H1 (cell line): ENCODE data around the gene C11orf98. TPM values are rescaled to one million over a fixed set of nuclear protein-coding genes. Genes with fewer than 3 reads are reported as not detected.

Source experiments
- BACH1 ChIP-seq: IDR thresholded peaks from 2 replicates; pipeline ENCODE4 v1.6.1; 2012; ENCODE audit warnings: low read length, improper control_type of control experiment
- BRCA1 ChIP-seq: IDR thresholded peaks from 2 replicates; pipeline ENCODE4 v1.6.1; 2012; ENCODE audit warnings: low read depth, low read length, improper control_type of control experiment
- CHD1 ChIP-seq: IDR thresholded peaks from 2 replicates; pipeline ENCODE4 v1.6.1; 2012; ENCODE audit warnings: low read depth, low read length, improper control_type of control experiment
- CTBP2 ChIP-seq: IDR thresholded peaks from 2 replicates; pipeline ENCODE4 v1.7.0; 2011; ENCODE audit warnings: borderline replicate concordance, mild to moderate bottlenecking, moderate library complexity, mixed read lengths, low read length; ENCODE audit not compliant: insufficient read depth, insufficient read length
- FOSL1 ChIP-seq: IDR thresholded peaks from 2 replicates; pipeline ENCODE4 v1.6.1; 2011; ENCODE audit warnings: mild to moderate bottlenecking, low read depth, low read length, moderate library complexity; ENCODE audit not compliant: insufficient read depth
- GABPA ChIP-seq: IDR thresholded peaks from 2 replicates; pipeline ENCODE4 v1.6.1; 2011; ENCODE audit warnings: mild to moderate bottlenecking, low read length, moderate library complexity, borderline replicate concordance; ENCODE audit not compliant: insufficient read depth
- KDM1A ChIP-seq: fragments of 200-600, 300-600 bp; sonication (generic); IDR thresholded peaks from 2 replicates; pipeline ENCODE4 v1.7.1; 2016; ENCODE audit warnings: mild to moderate bottlenecking, low read length, borderline replicate concordance
- KDM4A ChIP-seq: IDR thresholded peaks from one replicate; pipeline ENCODE4 v1.7.1; 2012; ENCODE audit warnings: low read depth, mild to moderate bottlenecking, moderate library complexity, low read length, inconsistent platforms; ENCODE audit not compliant: severe bottlenecking
- POLR2A ChIP-seq, 2 experiments: IDR thresholded peaks; 1 replicate in 1 of 2; 2 replicates in 1 of 2; pipeline ENCODE4 v1.6.1; 2011; ENCODE audit warnings: low read depth in 2 of 2, low read length in 2 of 2, mild to moderate bottlenecking in 2 of 2; ENCODE audit errors: control extremely low read depth in 1 of 2
- POLR2AphosphoS5 ChIP-seq: IDR thresholded peaks from 2 replicates; pipeline ENCODE4 v1.6.1; 2011; ENCODE audit warnings: low read depth, low read length
- RAD21 ChIP-seq, 2 experiments: IDR thresholded peaks in 1 of 2; conservative IDR thresholded peaks in 1 of 2; 2 replicates each; pipeline ENCODE4 v1.6.1; 2011; ENCODE audit warnings: low read depth in 2 of 2, low read length in 2 of 2, improper control_type of control experiment in 1 of 2, inconsistent platforms in 1 of 2, mild to moderate bottlenecking in 1 of 2, moderate library complexity in 1 of 2
- RBBP5 ChIP-seq: IDR thresholded peaks from 2 replicates; pipeline ENCODE4 v1.7.1; 2012; ENCODE audit warnings: low read depth, mild to moderate bottlenecking, inconsistent platforms, low read length, moderate library complexity, borderline replicate concordance
- SIN3A ChIP-seq, 2 experiments: IDR thresholded peaks in 1 of 2; conservative IDR thresholded peaks in 1 of 2; 2 replicates each; pipeline ENCODE4 v1.6.1; 2011 to 2012; ENCODE audit warnings: low read length in 2 of 2, improper control_type of control experiment in 1 of 2, low read depth in 1 of 2, mild to moderate bottlenecking in 1 of 2
- SIX5 ChIP-seq: IDR thresholded peaks from 2 replicates; pipeline ENCODE4 v1.6.1; 2011; ENCODE audit warnings: mild to moderate bottlenecking, low read depth, low read length
- SP1 ChIP-seq: IDR thresholded peaks from 2 replicates; pipeline ENCODE4 v1.6.1; 2011; ENCODE audit warnings: low read depth, low read length
- SP4 ChIP-seq: IDR thresholded peaks from 2 replicates; pipeline ENCODE4 v1.6.1; 2012; ENCODE audit warnings: low read length, inconsistent platforms
- SUZ12 ChIP-seq: fragments of 200-600 bp; sonication (generic); IDR thresholded peaks from 2 replicates; pipeline ENCODE4 v1.6.1; 2012; ENCODE audit warnings: mild to moderate bottlenecking, inconsistent platforms, low read length, moderate library complexity, mixed read lengths
- TAF7 ChIP-seq: optimal IDR thresholded peaks from 2 replicates; pipeline ENCODE3; 2011; ENCODE audit warnings: low read depth, mild to moderate bottlenecking, inconsistent platforms, low read length, moderate library complexity, borderline replicate concordance
- TCF12 ChIP-seq: IDR thresholded peaks from 2 replicates; pipeline ENCODE4 v1.6.1; 2011; ENCODE audit warnings: low read depth, mild to moderate bottlenecking, low read length
- TEAD4 ChIP-seq: IDR thresholded peaks from 2 replicates; pipeline ENCODE4 v1.6.1; 2012; ENCODE audit warnings: low read depth, low read length, inconsistent platforms, mixed read lengths
- polyA plus RNA-seq, 7 experiments: library from polyadenylated mRNA; depleted of rRNA in 3 of 7; stranded (reverse) in 5 of 7; unstranded in 2 of 7; fragments of >200 nt in 5 of 7; fragments of 200-250 nt in 2 of 7; gene quantifications; 1 replicate in 5 of 7; 2 replicates in 1 of 7; 4 replicates in 1 of 7; pipeline versions ENCODE4 v1.2.1 to v1.2.3, GENCODE V29; 2011 to 2013; ENCODE audit warnings: missing spikeins in 2 of 7, mixed read lengths in 2 of 7
- total RNA-seq: library from RNA; stranded (reverse); fragmentation: NEBNext Ultra II Directional; extraction: Animal tissue kit (Norgen Biotek cat#: 25700); gene quantifications from 2 replicates; pipeline ENCODE4 v1.2.1, GENCODE V29; 2021
- TF ChIP-seq, protein P1 (sequence below): IDR thresholded peaks from 2 replicates; pipeline ENCODE4 v1.6.1; 2012; ENCODE audit warnings: low read length, inconsistent platforms
- TF ChIP-seq, protein P2 (sequence below): IDR thresholded peaks from 2 replicates; pipeline ENCODE4 v1.6.1; 2012; ENCODE audit warnings: inconsistent platforms

C11orf98 gene
- total and polyA plus RNA-seq, 2 of the 8 experiments (the other 6 are each of a cell fraction or from before 2014, with no cell fraction given): 68.0 to 171 TPM

DNA sequence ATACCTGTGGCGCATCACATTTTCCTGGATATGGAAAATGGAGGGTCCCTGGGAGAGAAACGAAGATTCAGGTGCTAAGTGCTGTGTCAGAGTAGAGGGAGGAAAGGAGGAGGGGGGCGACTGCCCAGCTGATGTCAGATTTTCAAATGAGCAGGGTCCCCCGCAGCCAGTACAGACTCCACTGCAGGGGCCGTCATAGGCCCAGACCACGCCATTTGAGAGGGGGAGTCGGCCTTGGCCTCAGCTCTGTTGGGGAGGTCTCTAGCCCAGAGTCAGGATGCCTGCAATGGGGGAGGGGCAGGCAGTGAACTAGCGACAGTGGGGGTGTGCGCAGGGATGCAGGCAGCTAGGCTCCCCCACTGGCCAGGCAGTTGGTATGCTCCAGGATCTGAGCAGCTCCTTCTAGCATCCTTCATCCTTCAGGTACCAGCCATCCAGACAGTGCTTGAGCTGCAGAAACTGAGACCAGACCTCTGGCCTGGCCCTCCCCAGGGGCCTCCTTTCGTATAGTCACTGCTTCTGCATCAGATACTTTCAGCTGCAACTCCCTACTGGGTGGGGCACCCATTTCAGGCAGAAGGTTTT lies 42.4 kb upstream of the C11orf98 start, which contains the start of the genes BSCL2 and GNG3 (continued):
- TF ChIP-seq SIN3A (conservative IDR thresholded peaks at IDR 0.05 in 1 of 2, IDR thresholded peaks at IDR 0.05 in 1 of 2; ENCODE audit: low read depth in 1 of 2, low read length in 2 of 2) (peak; percentile 90 to 95; a peak in 3 of 4 replicates), KDM4A (no peak), POLR2AphosphoS5 (peak; percentile 96), CTBP2 (peak; percentile 93), SUZ12 (no peak), TAF7 (peak; percentile 42), BRCA1 (peak; percentile 53; the same call in 1 of the 2 replicates), TEAD4 (peak; percentile 77), TCF12 (peak; percentile 61; the same call in 1 of the 2 replicates), BACH1 (peak; percentile 92), CHD1 (peak; percentile 100), POLR2A (IDR thresholded peaks at IDR 0.05; ENCODE audit: control extremely low read depth in 1 of 2, low read depth in 2 of 2, low read length in 2 of 2) (no peak), SIX5 (peak; percentile 68), SP4 (peak; percentile 80; the same call in 1 of the 2 replicates), SP1 (peak; percentile 95), KDM1A (peak; percentile 77; the same call in 1 of the 2 replicates), RAD21 (IDR thresholded peaks at IDR 0.05 in 1 of 2, conservative IDR thresholded peaks at IDR 0.05 in 1 of 2; ENCODE audit: low read depth in 2 of 2, low read length in 2 of 2) (0 out of 4 replicates have a peak, but pooled peaks of 1 of the 2 experiments have one; percentile 2), FOSL1 (no peak), GABPA (0 out of 2 replicates have a peak, but pooled peaks have one; percentile 17), RBBP5 (no peak)
- TF ChIP-seq, protein P1, sequence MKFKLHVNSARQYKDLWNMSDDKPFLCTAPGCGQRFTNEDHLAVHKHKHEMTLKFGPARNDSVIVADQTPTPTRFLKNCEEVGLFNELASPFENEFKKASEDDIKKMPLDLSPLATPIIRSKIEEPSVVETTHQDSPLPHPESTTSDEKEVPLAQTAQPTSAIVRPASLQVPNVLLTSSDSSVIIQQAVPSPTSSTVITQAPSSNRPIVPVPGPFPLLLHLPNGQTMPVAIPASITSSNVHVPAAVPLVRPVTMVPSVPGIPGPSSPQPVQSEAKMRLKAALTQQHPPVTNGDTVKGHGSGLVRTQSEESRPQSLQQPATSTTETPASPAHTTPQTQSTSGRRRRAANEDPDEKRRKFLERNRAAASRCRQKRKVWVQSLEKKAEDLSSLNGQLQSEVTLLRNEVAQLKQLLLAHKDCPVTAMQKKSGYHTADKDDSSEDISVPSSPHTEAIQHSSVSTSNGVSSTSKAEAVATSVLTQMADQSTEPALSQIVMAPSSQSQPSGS: peak; percentile 90
- TF ChIP-seq, protein P2, sequence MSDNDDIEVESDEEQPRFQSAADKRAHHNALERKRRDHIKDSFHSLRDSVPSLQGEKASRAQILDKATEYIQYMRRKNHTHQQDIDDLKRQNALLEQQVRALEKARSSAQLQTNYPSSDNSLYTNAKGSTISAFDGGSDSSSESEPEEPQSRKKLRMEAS: peak; percentile 91
